Measurements from ENCODE around the gene CAMTA1. TPM values are rescaled to one million over a fixed set of nuclear protein-coding genes. Genes with fewer than 3 reads are reported as not detected.

CAMTA1 gene
- total RNA-seq, 3 donors from 2014 or later: 73.4 to 114 (median 82.6) TPM

DNA sequence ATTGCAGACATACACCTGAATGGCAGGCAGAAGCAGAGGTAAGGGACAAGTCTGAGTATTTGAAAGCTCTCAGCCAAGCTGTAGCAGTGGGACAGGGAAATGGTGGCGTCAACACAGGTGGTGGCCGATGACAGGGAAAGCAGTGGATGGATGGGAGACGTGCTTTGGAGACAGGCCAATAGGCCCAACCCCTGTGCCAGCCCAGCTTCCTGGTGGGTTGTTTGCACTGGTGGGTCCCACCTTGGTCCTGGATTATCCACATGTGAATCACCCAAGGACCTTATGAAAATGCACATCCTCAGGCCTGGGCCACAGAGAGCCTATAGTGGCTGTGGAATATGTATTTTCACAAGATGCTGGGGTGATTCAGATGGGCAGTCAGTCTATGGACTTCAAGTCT is 782.1 kb downstream of the CAMTA1 start:
- DNase-seq: peak in 2 of 3 donors; percentile 26 to 60
- ATAC-seq: no peak

DNA sequence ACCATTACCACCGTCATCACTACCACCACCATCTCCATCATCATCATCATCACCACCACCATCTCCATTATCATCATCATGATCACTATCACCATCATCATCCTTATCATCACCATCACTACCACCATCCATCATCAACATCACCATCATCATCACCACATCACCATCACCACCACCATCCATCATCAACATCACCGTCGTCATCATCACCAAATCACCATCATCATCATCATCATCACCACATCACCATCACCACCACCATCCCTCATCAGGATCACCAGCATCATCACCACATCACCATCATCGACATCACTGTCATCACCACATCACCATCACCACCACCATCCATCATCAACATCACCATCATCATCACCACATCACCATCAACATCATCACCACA is 782.8 kb downstream of the CAMTA1 start:
- Histone ChIP-seq H3K4me1 (ENCODE audit: low read depth) (peaks cover 5% of the 10 kb centered on the region), H3K9me3 (no peaks in the 10 kb centered on the region), H3K36me3 (ENCODE audit: low read depth) (no peaks in the 10 kb centered on the region), H3K4me3 (no peak overlapping the region)
- ATAC-seq (no peak), DNase-seq (no peak)
- TF ChIP-seq, protein P1, sequence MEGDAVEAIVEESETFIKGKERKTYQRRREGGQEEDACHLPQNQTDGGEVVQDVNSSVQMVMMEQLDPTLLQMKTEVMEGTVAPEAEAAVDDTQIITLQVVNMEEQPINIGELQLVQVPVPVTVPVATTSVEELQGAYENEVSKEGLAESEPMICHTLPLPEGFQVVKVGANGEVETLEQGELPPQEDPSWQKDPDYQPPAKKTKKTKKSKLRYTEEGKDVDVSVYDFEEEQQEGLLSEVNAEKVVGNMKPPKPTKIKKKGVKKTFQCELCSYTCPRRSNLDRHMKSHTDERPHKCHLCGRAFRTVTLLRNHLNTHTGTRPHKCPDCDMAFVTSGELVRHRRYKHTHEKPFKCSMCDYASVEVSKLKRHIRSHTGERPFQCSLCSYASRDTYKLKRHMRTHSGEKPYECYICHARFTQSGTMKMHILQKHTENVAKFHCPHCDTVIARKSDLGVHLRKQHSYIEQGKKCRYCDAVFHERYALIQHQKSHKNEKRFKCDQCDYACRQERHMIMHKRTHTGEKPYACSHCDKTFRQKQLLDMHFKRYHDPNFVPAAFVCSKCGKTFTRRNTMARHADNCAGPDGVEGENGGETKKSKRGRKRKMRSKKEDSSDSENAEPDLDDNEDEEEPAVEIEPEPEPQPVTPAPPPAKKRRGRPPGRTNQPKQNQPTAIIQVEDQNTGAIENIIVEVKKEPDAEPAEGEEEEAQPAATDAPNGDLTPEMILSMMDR (IDR thresholded peaks at IDR 0.05): no peak
- intact Hi-C loops (cut with DNase I, micrococcal nuclease): no loop called here

More for the DNA sequence above, 782.1 kb downstream of the CAMTA1 start:
- TF ChIP-seq, protein P1 (IDR thresholded peaks at IDR 0.05): no peak
- Histone ChIP-seq H3K9me3 (no peaks in the 10 kb centered on the region), H3K4me3 (no peak overlapping the region), H3K4me1 (ENCODE audit: low read depth) (peaks cover 4% of the 10 kb centered on the region), H3K36me3 (ENCODE audit: low read depth) (no peaks in the 10 kb centered on the region)
- intact Hi-C loops (cut with DNase I, micrococcal nuclease): no loop called here

DNA sequence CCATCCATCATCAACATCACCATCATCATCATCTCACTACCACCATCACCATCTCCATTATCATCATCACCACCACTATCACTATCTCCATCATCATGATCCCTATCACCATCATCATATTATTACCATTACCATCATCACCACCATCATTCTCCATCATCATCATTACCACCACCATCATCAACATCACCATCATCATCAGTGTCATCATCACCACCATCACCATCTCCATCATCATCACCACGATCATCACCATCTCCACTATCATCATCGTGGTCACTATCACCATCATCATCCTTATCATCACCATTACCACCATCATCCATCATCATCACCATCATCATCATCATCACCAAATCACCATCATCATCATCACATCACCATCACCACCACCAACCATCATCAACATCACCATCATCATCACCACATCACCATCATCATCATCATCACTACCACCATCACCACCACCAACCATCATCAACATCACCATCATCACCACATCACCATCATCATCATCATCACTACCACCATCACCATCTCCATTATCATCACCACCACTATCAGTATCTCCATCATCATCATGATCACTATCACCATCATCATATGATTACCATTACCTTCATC is 783.8 kb downstream of the CAMTA1 start:
- Histone ChIP-seq H3K4me1 (ENCODE audit: low read depth) (peaks cover 10% of the 10 kb centered on the region), H3K9me3 (no peaks in the 10 kb centered on the region), H3K4me3 (no peak overlapping the region), H3K36me3 (ENCODE audit: low read depth) (no peaks in the 10 kb centered on the region)
- TF ChIP-seq, protein P1 (IDR thresholded peaks at IDR 0.05): no peak
- intact Hi-C loops (cut with DNase I, micrococcal nuclease): no loop called here
- ATAC-seq (no peak), DNase-seq (no peak)

DNA sequence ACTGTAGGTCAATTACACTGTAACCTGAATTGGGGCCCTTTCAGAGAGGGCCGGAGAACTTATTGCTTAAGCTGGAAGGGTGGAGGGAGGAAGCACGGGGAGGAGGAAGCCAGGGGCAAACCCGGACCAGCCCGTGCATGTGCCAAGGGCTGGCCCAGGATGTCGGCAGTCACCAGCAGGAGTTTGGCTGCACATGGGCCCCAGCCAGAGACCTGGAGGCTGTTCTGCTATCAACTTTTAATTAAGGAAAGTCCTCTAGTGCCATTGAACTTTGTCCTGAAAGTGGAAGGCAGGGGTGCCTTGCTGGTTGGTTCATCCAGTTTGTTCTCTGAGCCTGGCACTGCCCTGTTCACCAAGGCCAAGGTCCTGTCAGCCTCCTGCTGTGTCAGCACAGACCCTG is 785.1 kb downstream of the CAMTA1 start:
- ATAC-seq: peak; percentile 60
- H3K36me3 ChIP-seq (ENCODE audit: low read depth): no peaks in the 10 kb centered on the region
- intact Hi-C loops (cut with DNase I, micrococcal nuclease): no loop called here

DNA sequence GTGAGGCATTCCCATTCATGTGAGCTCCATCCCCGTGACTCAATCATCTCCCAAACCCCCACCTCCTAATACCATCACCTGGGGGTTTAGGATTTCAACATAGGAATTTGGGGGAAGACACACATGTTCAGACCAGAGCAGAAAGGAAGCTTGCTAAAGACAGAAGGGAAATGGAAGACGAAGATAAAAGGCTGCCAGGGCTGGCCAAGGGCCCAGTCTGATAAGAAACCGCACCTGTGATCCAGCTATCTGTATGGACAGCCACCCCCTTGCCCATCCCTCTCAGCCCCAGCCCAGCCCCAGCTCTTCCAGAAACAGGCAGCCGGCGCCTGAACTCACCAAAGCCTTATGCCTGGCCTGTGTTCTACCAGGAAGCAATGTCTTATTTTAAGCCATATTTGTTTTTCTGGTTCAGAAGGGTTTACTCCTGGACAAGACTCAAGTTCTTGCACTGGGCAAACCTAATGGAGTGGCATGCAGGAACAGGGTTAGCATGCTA is 787.4 kb downstream of the CAMTA1 start:
- ATAC-seq (peak; percentile 95), DNase-seq (peak; percentile 81 to 85 (median 85))
- H3K4me1 ChIP-seq (ENCODE audit: low read depth): peaks cover 10% of the 10 kb centered on the region
- no peaks in the 10 kb centered on the region for H3K9me3 ChIP-seq
- intact Hi-C loops (cut with DNase I, micrococcal nuclease): no loop called here
- no peaks in the 10 kb centered on the region for H3K36me3 ChIP-seq (ENCODE audit: low read depth)
- TF ChIP-seq, protein P1 (IDR thresholded peaks at IDR 0.05): no peak
- no peak overlapping the region for H3K4me3 ChIP-seq

More for the DNA sequence above, 785.1 kb downstream of the CAMTA1 start:
- DNase-seq: peak; percentile 17 to 55 (median 52)
- Histone ChIP-seq H3K4me1 (ENCODE audit: low read depth) (peaks cover 10% of the 10 kb centered on the region), H3K4me3 (no peak overlapping the region), H3K9me3 (no peaks in the 10 kb centered on the region)
- TF ChIP-seq, protein P1 (IDR thresholded peaks at IDR 0.05): no peak

Data from mucosa of descending colon (tissue), 3 donors.